ENCODE measurements around the gene NCAM1. TPM values are rescaled to one million over a fixed set of nuclear protein-coding genes. Genes with fewer than 3 reads are reported as not detected.

NCAM1 gene
- total RNA-seq, 1 donor from 2014 or later = 332 TPM

DNA sequence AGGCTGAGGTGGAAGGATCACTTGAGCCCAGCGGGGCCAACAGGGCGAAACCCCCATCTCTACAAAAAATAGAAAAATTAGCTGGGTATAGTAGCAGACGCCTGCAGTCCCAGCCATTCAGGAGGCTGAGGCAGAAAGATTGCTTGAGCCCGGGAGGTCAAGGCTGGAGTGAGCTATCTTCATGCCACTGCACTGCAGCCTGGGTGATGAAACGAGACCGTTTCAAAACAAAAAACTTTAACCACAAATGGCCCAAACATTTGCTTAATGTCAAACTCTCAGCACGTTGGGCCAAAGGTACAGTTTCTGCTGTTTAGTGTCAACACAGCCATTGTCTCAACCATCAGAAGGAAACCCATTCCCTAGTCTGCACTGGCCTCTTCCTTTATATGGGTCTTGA, 284.0 kb downstream of the NCAM1 start:
- Histone ChIP-seq H3K4me1 (peaks cover 14% of the 10 kb centered on the region), H3K9me3 (replicated peaks) (no peaks in the 10 kb centered on the region), H3K36me3 (peaks cover 5% of the 10 kb centered on the region), H3K27ac (replicated peaks) (no peak overlapping the region), H3K4me3 (no peak overlapping the region), H3K27me3 (ENCODE audit: low read depth) (no peaks in the 10 kb centered on the region)
- intact Hi-C loops (cut with micrococcal nuclease) = no loop called here
- no peak for DNase-seq
- TF ChIP-seq, protein P1, sequence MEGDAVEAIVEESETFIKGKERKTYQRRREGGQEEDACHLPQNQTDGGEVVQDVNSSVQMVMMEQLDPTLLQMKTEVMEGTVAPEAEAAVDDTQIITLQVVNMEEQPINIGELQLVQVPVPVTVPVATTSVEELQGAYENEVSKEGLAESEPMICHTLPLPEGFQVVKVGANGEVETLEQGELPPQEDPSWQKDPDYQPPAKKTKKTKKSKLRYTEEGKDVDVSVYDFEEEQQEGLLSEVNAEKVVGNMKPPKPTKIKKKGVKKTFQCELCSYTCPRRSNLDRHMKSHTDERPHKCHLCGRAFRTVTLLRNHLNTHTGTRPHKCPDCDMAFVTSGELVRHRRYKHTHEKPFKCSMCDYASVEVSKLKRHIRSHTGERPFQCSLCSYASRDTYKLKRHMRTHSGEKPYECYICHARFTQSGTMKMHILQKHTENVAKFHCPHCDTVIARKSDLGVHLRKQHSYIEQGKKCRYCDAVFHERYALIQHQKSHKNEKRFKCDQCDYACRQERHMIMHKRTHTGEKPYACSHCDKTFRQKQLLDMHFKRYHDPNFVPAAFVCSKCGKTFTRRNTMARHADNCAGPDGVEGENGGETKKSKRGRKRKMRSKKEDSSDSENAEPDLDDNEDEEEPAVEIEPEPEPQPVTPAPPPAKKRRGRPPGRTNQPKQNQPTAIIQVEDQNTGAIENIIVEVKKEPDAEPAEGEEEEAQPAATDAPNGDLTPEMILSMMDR (IDR thresholded peaks at IDR 0.05; ENCODE audit: borderline replicate concordance) = no peak

DNA sequence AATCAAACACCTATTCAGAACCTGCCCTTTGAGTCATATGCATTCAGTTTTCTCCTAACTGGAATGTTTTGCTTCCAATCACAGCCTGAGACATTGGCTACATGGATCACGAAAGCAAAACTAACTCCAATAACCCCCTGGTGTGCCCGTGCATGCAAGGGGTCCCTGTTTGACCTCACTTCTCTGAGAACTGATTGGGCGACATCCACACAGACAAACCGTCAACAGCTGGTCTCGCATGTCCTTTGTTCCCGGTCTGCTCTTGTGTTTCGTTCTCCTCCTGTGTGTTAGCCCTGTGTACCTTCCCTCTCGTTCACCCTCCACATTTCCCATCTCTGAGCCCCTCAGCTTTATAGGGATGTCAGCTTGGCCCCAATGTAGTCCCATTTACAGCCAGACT, 286.0 kb downstream of the NCAM1 start:
- intact Hi-C loops (cut with micrococcal nuclease) = no loop called here
- H3K27ac ChIP-seq (replicated peaks) = no peak overlapping the region

DNA sequence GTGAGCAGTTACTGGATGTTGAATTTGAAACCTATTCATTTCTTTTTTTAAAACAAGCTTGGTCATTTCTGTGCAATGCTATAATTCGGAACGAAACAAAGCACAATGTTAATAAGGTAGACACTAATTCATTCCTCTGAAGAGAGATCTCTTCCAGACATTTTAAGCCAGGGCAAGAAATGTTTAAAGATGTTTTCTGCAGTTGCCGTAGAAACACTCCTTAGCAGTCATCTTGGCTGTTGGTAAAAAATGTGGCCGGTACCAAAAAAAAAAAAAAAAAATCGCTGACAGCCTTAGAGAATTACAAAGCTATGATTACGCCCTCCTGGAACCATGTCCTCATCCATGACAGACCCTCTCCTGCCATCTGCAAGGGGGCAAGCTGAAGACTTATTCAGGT, 286.7 kb downstream of the NCAM1 start:
- no peaks in the 10 kb centered on the region for H3K9me3 ChIP-seq (replicated peaks)
- intact Hi-C loops (cut with micrococcal nuclease) = no loop called here
- H3K4me3 ChIP-seq = no peak overlapping the region
- peaks cover 17% of the 10 kb centered on the region for H3K4me1 ChIP-seq
- peaks cover 5% of the 10 kb centered on the region for H3K36me3 ChIP-seq
- DNase-seq = no peak
- no peaks in the 10 kb centered on the region for H3K27me3 ChIP-seq (ENCODE audit: low read depth)
- TF ChIP-seq, protein P1 (IDR thresholded peaks at IDR 0.05; ENCODE audit: borderline replicate concordance) = no peak
- H3K27ac ChIP-seq (replicated peaks) = no peak overlapping the region

More for the DNA sequence above, 286.0 kb downstream of the NCAM1 start:
- Histone ChIP-seq H3K4me3 (no peak overlapping the region), H3K9me3 (replicated peaks) (no peaks in the 10 kb centered on the region), H3K36me3 (peaks cover 5% of the 10 kb centered on the region), H3K4me1 (peaks cover 17% of the 10 kb centered on the region), H3K27me3 (ENCODE audit: low read depth) (no peaks in the 10 kb centered on the region)
- no peak for DNase-seq
- TF ChIP-seq, protein P1 (IDR thresholded peaks at IDR 0.05; ENCODE audit: borderline replicate concordance) = no peak

DNA sequence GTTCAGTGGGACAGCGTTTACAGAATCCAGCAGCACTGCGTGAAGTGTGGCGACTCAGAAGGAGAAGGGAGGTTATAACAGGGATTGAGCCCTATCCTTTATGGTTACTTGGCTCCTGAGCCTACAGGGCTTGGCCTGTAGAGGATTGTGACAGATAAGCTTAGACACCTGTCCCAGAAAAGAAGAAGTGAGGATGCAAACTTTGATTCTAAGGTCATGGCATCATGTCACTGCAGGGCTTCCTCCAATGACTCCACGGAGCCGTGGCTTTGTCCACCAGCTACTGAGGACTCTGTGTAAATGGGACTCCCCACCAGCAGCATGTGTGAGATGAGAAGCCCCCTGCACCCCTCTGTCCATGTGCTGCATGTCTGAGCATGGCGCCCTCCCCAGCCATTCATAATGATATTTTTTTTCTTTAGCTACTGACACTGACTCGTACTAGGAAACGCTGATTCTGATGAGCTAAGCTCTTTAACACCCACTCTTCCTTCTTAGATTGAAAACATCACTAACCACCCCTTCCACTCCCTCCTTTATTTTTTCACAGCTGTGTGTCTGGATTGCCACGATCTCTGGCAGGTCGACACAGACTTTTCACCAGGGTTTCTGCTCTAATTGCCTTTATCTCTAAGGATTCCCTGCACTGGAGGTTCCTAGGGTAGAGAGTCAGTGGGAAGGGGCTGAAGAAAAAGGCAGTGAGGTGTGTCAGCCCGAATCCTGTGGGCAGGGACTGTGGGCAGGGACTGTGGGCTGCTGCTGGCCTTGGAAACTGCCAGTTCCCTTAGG, 287.7 kb downstream of the NCAM1 start:
- Histone ChIP-seq H3K27ac (replicated peaks) (no peak overlapping the region), H3K4me1 (peaks cover 20% of the 10 kb centered on the region), H3K9me3 (replicated peaks) (no peaks in the 10 kb centered on the region), H3K36me3 (peaks cover 5% of the 10 kb centered on the region), H3K27me3 (ENCODE audit: low read depth) (no peaks in the 10 kb centered on the region), H3K4me3 (no peak overlapping the region)
- TF ChIP-seq, protein P1 (IDR thresholded peaks at IDR 0.05; ENCODE audit: borderline replicate concordance) = no peak
- intact Hi-C loops (cut with micrococcal nuclease) = no loop called here
- DNase-seq = no peak

DNA sequence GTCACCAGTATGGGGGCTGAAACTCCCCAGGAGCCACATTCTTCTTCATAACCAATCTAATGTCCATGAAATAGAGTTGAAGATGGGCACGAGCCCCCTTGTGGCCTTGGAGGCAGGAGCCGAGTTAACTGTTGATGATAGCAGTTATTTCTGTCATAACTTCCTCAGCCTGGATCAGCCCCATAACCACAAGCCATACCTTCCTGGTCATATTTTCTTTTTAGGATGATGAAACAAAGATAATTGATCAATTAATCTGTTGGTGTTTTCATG, 288.2 kb downstream of the NCAM1 start:
- H3K4me3 ChIP-seq = no peak overlapping the region
- TF ChIP-seq, protein P1 (IDR thresholded peaks at IDR 0.05; ENCODE audit: borderline replicate concordance) = peak; percentile 36
- no peak for DNase-seq
- H3K9me3 ChIP-seq (replicated peaks) = no peaks in the 10 kb centered on the region
- intact Hi-C loops (cut with micrococcal nuclease) = no loop called here
- peaks cover 26% of the 10 kb centered on the region for H3K4me1 ChIP-seq
- H3K27me3 ChIP-seq (ENCODE audit: low read depth) = no peaks in the 10 kb centered on the region
- H3K27ac ChIP-seq (replicated peaks) = no peak overlapping the region
- peaks cover 5% of the 10 kb centered on the region for H3K36me3 ChIP-seq

Measured in left ventricle myocardium inferior (tissue), 1 donor.